Superior temporal gyrus (tissue), 1 donor: ENCODE results near the gene PHYHIPL.

ENCODE experiments used
- DNase-seq: peaks from one replicate; pipeline ENCODE4 v3.0.0-alpha.2; 2016; ENCODE audit errors: extremely low spot score

Gene PHYHIPL

GRCh38 chr10:59255463-59255862 lies 79.0 kb downstream of the PHYHIPL start:
- no peak for DNase-seq

- no peak for DNase-seq
These were observed 80.8 kb downstream of the PHYHIPL start for GRCh38 chr10:59257224-59257623.

GRCh38 chr10:59258890-59259289 lies 82.4 kb downstream of the PHYHIPL start:
- DNase-seq: no peak

- DNase-seq: no peak
These were observed 88.7 kb downstream of the PHYHIPL start for GRCh38 chr10:59265141-59265540.

- DNase-seq: no peak
These were observed 89.9 kb downstream of the PHYHIPL start for GRCh38 chr10:59266321-59266720.

- no peak for DNase-seq
These were observed 92.0 kb downstream of the PHYHIPL start for GRCh38 chr10:59268460-59268859.

- no peak for DNase-seq
These were observed 93.2 kb downstream of the PHYHIPL start for GRCh38 chr10:59269651-59270050.

GRCh38 chr10:59270492-59270891 lies 94.0 kb downstream of the PHYHIPL start:
- DNase-seq: no peak

- no peak for DNase-seq
These were observed 94.7 kb downstream of the PHYHIPL start for GRCh38 chr10:59271160-59271559.

- no peak for DNase-seq
These were observed 95.6 kb downstream of the PHYHIPL start for GRCh38 chr10:59272061-59272460.

GRCh38 chr10:59273445-59273844 lies 97.0 kb downstream of the PHYHIPL start:
- no peak for DNase-seq

- DNase-seq: no peak
These were observed 99.7 kb downstream of the PHYHIPL start for GRCh38 chr10:59276133-59276532.

GRCh38 chr10:59276919-59277318 lies 100.5 kb downstream of the PHYHIPL start:
- no peak for DNase-seq

GRCh38 chr10:59279476-59279875 lies 103.0 kb downstream of the PHYHIPL start:
- no peak for DNase-seq

- no peak for DNase-seq
These were observed 103.6 kb downstream of the PHYHIPL start for GRCh38 chr10:59279991-59280505.

GRCh38 chr10:59281861-59282260 lies 105.4 kb downstream of the PHYHIPL start:
- peak; percentile 80 for DNase-seq

- peak; percentile 80 for DNase-seq
These were observed 107.1 kb downstream of the PHYHIPL start for GRCh38 chr10:59283456-59284091.

GRCh38 chr10:59284118-59284975 lies 107.9 kb downstream of the PHYHIPL start:
- DNase-seq: no peak

- no peak for DNase-seq
These were observed 108.6 kb downstream of the PHYHIPL start for GRCh38 chr10:59285073-59285472.

- no peak for DNase-seq
These were observed 109.4 kb downstream of the PHYHIPL start for GRCh38 chr10:59285848-59286247.

- peak; percentile 93 for DNase-seq
These were observed 111.3 kb downstream of the PHYHIPL start for GRCh38 chr10:59287587-59288255.

GRCh38 chr10:59289853-59290252 lies 113.4 kb downstream of the PHYHIPL start:
- no peak for DNase-seq
